HG03135 (cell line): ENCODE results near the gene RORC.

ENCODE experiments used
- ATAC-seq: cut with Tn5 transposase; IDR thresholded peaks from one replicate; pipeline ENCODE4 v1.9.1; 2021; ENCODE audit warnings: mild to moderate bottlenecking, moderate library complexity; ENCODE audit not compliant: unreplicated experiment

Gene RORC

DNA sequence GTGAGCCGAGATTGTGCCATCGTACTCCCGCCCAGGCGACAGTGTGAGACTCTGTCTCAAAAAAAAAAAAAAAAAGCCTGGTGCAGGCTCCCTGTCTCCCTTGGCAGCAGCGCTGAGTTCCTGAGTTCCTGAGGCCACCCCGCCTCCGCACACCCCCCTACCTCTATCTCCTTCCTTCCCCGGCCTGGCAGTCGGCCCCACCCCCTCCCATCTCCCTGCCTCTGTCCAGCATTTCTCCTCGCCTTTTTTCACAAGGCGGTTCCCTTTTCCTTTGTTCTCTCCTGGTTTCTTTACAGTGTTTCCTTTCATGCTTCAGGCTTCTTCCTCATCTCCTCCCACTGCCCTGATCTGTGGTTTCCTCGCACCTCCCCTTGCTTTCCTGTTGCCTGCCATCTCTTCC is 2.7 kb downstream of the RORC start:
- ATAC-seq, result no peak

DNA sequence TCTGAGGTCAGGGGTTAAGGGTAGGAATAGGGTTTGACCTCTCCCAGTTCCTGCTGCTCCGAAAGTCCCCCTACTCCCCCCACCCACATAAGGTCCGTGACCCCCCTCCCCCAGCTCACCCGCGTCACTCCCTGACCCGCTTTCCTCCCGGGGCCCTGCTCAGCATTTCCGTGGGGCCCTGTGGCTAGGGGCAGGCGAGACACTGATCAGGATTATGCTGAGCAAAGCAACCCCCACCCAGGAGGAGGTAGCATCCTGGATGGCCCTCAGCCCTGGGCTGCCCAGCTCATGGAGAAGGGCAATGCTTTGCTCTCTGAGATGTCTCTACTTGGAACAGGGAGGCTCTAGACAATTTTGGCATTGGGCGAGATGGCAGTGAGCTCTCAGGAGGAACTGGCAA is 3.7 kb downstream of the RORC start:
- no peak for ATAC-seq

- no peak for ATAC-seq
Observed at GRCh38 chr1:151825751-151826660, 5.6 kb downstream of the RORC start.

- ATAC-seq, result no peak
Observed at GRCh38 chr1:151825204-151825603, 6.4 kb downstream of the RORC start.

- ATAC-seq, result no peak
Observed at GRCh38 chr1:151823175-151823574, 8.4 kb downstream of the RORC start.

GRCh38 chr1:151822404-151822803 is 9.2 kb downstream of the RORC start:
- ATAC-seq, result no peak

DNA sequence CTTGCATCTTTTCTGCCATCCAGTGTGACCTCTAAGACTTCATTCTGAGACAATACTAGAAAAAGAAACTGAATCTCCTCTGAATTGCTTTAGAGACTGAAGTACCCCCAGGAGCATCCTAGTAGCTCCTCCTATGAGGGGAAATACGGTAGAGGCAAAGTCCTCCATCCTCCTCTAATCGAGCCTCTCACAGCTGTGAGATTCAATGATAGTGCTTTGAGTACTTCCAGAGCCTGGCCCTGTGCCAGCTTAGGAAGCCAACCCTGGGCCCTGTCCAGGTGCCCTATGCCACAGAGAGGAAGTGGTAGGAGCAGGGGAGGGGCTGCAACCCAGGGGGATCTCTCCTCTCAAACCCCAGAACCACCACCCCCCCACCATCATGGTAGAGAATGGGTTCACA is 10.7 kb downstream of the RORC start:
- no peak for ATAC-seq

GRCh38 chr1:151819976-151820623 is 11.5 kb downstream of the RORC start:
- ATAC-seq, result no peak

DNA sequence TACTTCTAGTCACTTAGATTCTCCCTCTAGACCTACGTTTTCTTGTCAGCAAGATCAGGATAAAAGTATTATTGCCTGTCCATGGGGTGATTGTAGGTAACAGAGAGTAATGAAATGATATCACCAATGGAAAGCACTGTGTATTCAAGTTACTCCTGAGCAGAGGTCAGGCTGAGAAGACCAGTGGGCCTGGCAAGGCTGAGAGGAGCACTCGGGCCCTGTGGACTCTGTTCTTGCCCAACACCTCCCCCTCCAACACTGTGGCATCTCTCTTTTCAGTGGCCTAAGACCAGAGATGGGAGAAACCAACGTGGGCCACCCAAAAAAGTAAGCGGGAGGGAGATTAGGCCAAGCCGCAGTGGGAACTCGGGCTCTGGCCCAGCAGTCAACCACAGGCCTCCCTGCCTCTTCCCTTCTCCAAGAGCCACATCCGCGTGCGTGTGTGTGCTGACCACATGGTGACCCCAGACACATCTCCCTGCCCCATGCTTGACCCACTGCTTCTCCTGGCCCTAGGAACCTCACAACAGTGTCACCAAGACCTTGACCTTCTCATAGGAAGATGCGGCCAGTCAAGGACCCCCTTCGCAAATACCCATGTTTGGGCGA is 12.3 kb downstream of the RORC start:
- no peak for ATAC-seq

GRCh38 chr1:151817353-151817730 is 14.3 kb downstream of the RORC start:
- ATAC-seq, result no peak

- no peak for ATAC-seq
Observed at GRCh38 chr1:151816548-151817352, 14.9 kb downstream of the RORC start.

- no peak for ATAC-seq
Observed at GRCh38 chr1:151815716-151816327, 15.8 kb downstream of the RORC start.

DNA sequence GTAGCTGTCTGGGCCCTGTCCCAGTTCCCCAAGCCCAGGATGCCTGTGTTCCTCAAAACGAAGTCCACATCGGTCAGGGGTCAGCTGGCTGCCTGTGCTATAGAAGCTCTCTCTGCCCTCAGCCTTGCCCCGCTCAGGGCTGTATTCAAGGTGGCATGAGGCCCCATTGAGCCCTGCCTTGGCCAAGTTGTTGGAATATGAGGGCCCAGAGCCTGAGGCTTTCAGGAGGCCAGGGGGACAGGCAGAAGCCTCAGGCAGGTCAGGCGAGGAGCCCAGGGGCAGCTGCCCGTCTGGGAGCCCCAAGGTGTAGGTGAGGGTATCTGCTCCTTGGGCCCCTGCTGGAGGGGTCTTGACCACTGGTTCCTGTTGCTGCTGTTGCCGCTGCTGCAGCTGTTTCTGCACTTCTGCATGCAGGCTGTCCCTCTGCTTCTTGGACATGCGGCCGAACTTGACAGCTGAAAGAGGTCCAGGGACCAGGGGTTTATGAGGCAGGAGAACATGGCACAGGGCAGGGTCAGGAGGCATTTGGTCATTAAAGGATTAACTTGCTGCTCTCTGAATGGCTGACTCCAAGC is 16.5 kb downstream of the RORC start:
- ATAC-seq, result no peak

DNA sequence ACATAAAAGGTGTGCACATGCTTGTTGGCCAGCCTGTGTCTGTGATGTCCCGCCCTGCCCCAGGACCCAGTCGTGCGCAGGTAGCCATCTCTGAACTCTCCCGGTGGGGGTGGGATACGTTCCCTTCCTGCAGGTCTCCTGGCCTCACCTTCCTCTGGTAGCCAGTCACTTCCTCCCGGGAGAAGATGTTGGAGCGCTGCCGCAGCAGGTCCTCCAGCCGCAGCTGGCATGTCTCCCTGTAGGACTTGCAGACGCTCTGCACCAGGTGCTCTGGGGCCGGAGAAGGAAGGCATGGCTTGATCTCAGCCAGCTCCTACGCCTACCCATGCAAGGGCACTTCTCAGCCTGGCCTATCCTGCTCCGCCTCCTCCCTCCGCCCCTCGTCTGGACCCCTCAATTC is 17.2 kb downstream of the RORC start:
- ATAC-seq, result no peak

DNA sequence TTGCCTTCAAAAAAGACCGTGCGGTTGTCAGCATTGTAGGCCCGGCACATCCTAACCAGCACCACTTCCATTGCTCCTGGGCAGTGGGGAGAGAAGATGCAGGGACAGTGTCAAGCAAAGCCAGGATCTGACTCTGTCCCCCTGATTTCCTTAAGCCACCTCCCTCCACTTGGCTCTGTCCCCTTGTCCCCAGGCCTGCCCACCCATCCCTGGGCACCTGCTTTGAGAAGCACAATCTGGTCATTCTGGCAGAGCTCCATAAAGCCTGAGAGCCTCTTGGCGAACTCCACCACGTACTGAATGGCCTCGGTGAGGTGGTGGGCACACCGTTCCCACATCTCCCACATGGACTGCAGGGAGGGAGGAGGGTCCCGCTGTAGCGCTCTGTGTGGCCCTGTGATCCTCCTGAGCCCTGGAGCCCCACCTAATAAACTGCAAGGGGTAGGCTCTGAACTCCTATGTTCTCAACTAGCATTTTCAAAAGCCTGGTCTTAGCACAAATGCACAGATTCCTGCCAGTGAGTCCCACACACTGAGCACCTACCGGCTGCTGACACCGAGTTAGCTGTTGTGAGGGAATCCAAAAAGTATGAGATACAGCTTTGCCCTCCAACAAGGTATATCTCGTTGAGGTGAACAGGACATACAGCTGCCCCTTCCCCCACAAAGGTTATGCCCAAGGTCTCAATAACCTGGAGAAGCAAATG is 18.2 kb downstream of the RORC start:
- no peak for ATAC-seq

DNA sequence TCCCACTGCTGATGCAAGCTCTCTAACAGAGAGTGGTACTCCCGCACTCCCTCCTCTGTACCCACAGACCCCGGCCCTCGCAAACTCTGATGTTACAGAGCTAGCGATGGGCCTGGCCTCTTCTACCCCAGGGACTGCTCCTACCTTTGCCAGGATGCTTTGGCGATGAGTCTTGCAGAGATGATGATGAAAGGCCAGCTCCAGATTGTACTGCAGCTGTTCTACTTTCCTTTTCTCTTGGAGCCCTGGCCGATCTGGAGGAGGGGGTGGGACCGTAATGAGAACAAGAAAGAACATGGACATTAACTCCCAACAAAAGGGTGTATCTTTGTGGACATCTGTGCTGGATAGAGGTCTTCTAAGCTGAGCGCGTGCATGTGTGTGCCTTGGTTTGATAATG is 20.4 kb downstream of the RORC start:
- no peak for ATAC-seq

- ATAC-seq, result no peak
Observed at GRCh38 chr1:151809985-151810556, 21.5 kb downstream of the RORC start.

GRCh38 chr1:151809290-151809984 is 22.2 kb downstream of the RORC start:
- no peak for ATAC-seq

- ATAC-seq, result no peak
Observed at GRCh38 chr1:151807766-151808165, 23.8 kb downstream of the RORC start.
